Peyer's patch (tissue), 4 donors: ENCODE data around the gene IL31RA.

ENCODE experiments used
- CTCF ChIP-seq, 6 experiments: fragments of 450-650 bp in 4 of 6; fragments of 200-600 bp in 2 of 6; sonication (generic) in 1 of 6; IDR thresholded peaks; one replicate each; pipeline ENCODE4 v1.5.1; 2017 to 2019; ENCODE audit warnings: antibody characterized with exemption in 6 of 6, mild to moderate bottlenecking in 3 of 6, moderate library complexity in 1 of 6
- POLR2A ChIP-seq, 2 donors: fragments of 450-650 bp; IDR thresholded peaks; one replicate each; pipeline ENCODE4 v1.5.1; 2017; ENCODE audit warnings: antibody characterized with exemption in 2 of 2, mild to moderate bottlenecking in 2 of 2, moderate library complexity in 2 of 2

- TF ChIP-seq CTCF (IDR thresholded peaks at IDR 0.05) (no peak), POLR2A (IDR thresholded peaks at IDR 0.05) (no peak)
Observed at GRCh38 chr5:55923177-55923771, 72.1 kb downstream of the IL31RA start.
